Natural killer cell (primary cell): Measurements from ENCODE around the gene ST3GAL2. TPM values are rescaled to one million over a fixed set of nuclear protein-coding genes. Genes with fewer than 3 reads are reported as not detected.

Experiments used
- ATAC-seq, 3 donors: fragments of 150-1000 bp in 2 of 3; fragments of 200-7000 bp in 1 of 3; cut with Tn5 transposase; 1 replicate in 1 of 3; 2 replicates in 2 of 3; pipeline ENCODE4 v1.10.0; 2021; ENCODE audit warnings: mild to moderate bottlenecking in 2 of 3, moderate library complexity in 2 of 3
- DNase-seq, 2 donors: peaks; one replicate each; pipeline versions ENCODE4 v3.0.0 to v3.0.0-alpha.2; 2013 to 2021; ENCODE audit warnings: mixed read lengths in 1 of 2
- H3K27ac ChIP-seq: one replicate; pipeline ENCODE4 v1.5.1; 2013; ENCODE audit warnings: mild to moderate bottlenecking, low read length
- H3K27me3 ChIP-seq: one replicate; pipeline ENCODE4 v1.6.1; 2013; ENCODE audit warnings: low read length; ENCODE audit not compliant: control insufficient read depth, insufficient read depth
- H3K36me3 ChIP-seq: one replicate; pipeline ENCODE4 v1.6.1; 2013; ENCODE audit warnings: low read length; ENCODE audit not compliant: control insufficient read depth, insufficient read depth
- H3K4me1 ChIP-seq: one replicate; pipeline ENCODE4 v1.6.1; 2013; ENCODE audit warnings: low read length; ENCODE audit not compliant: control insufficient read depth, insufficient read depth
- H3K4me3 ChIP-seq: one replicate; pipeline ENCODE4 v1.5.1; 2013; ENCODE audit warnings: low read length
- H3K9me3 ChIP-seq: one replicate; pipeline ENCODE4 v1.6.1; 2013; ENCODE audit warnings: low read length; ENCODE audit not compliant: control insufficient read depth, insufficient read depth
- H3K27ac Mint-ChIP-seq, 2 donors: one replicate each; pipeline ENCODE4 v1.8.0; 2022; ENCODE audit warnings: mild to moderate bottlenecking in 2 of 2, mixed read lengths in 2 of 2, moderate library complexity in 1 of 2
- H3K27me3 Mint-ChIP-seq, 2 donors: one replicate each; pipeline ENCODE4 v1.8.0; 2022; ENCODE audit warnings: low read depth in 2 of 2, mixed read lengths in 2 of 2
- H3K36me3 Mint-ChIP-seq: one replicate; pipeline ENCODE4 v1.8.0; 2022; ENCODE audit warnings: mixed read lengths
- H3K4me1 Mint-ChIP-seq, 2 donors: one replicate each; pipeline ENCODE4 v1.8.0; 2022; ENCODE audit warnings: mixed read lengths in 2 of 2
- H3K4me3 Mint-ChIP-seq: one replicate; pipeline ENCODE4 v1.8.0; 2022; ENCODE audit warnings: mild to moderate bottlenecking, moderate library complexity, mixed read lengths
- H3K9me3 Mint-ChIP-seq, 2 donors: one replicate each; pipeline ENCODE4 v1.8.0; 2022; ENCODE audit warnings: mixed read lengths in 2 of 2
- CTCF ChIP-seq: fragments of 200-600 bp; IDR thresholded peaks from one replicate; pipeline ENCODE4 v1.8.0; 2022; ENCODE audit warnings: antibody characterized with exemption
- WGBS: methylation state at CpG from one replicate; pipeline ENCODE4 v1.1.7; 2013; ENCODE audit warnings: missing lambda C conversion rate; ENCODE audit not compliant: insufficient coverage; 5-methylcytosine and 5-hydroxymethylcytosine counted together
- intact Hi-C: fragments of 100-400 bp; cut with micrococcal nuclease; formaldehyde crosslinking; loops from one replicate; pipeline ENCODE4 v1.14.2; 2022
- total RNA-seq, 4 donors: library from RNA; stranded (reverse); fragments of 120-200 nt in 1 of 4; gene quantifications; one replicate each; pipeline versions ENCODE4 v1.2.3 to v1.2.4, GENCODE V29; 2013 to 2022

ST3GAL2 gene
- total RNA-seq, 3 donors from 2014 or later (not counting 1 experiment from before 2014, with no cell fraction given) = 25.9 to 39.1 (median 36.9) TPM

DNA sequence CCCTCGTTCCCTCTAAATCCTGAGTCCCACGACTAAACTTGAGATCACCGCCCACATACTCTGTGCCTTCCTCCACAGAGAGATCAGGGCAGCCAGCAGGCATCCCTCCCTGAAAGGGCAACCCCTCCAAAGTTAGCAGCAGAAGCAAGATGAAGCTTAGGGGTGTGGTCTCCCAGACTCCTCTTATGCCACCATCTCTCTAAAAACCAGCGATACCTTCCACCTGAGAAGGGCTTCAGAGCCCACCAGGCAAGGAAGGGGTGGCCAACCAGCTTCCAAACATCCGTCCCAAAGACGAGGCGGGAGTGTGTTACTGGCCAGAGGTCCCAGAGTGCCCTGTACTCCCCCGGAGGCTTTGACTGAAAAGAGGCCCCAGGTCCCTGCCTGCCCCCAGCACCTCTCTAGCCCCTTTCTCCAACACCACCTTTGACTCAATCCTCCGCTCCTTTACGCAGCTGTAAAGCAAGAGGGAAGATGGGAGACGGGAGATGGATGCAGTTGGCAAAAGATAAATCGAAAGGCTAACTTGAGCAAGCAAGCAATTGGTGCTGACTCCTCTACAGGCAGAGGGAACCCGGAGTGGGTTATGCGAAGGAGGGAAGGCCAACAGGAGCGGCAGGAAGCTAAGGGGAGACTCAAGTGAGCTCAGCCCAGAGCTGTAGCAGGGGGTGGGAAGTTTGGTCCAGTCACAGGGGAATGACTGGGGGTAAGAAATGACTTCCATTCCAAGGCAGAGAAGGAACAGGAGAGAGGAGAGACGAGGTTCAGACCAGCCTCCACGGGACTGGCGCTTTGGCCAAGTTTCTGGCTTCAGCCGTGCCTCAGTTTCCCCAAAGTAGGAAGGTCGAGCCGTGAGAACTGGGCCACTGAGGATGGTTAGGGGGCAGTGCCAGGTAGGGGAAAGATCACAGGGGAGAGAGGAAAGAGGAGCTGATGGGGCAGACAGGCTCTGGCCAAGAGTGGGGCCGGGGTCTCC, 1.0 kb downstream of the ST3GAL2 start:
- Histone ChIP-seq H3K36me3 (no peaks in the 10 kb centered on the region), H3K27me3 (no peaks in the 10 kb centered on the region), H3K9me3 (no peaks in the 10 kb centered on the region), H3K4me1 (peaks cover 38% of the 10 kb centered on the region), H3K4me3 (peak overlapping the region; percentile 66), H3K27ac (peak overlapping the region; percentile 28)
- DNase-seq = peak in 1 of 2 donors; percentile 40
- intact Hi-C loops = loop anchor here (5.0 kb wide), 1 partner anchor 36 kb away; no protein-coding TSS in a partner anchor
- no peak for TF ChIP-seq CTCF
- Mint-ChIP-seq H3K27ac (peak overlapping the region; percentile 74 to 89), H3K4me3 (peak overlapping the region; percentile 96), H3K36me3 (no peaks in the 10 kb centered on the region), H3K9me3 (no peaks in the 10 kb centered on the region), H3K4me1 (peaks cover 22 to 36% of the 10 kb centered on the region in 2 donors), H3K27me3 (no peaks in the 10 kb centered on the region)
- ATAC-seq = no peak
- 29% methylated on average over 22 of the region's 22 CpGs for WGBS

DNA sequence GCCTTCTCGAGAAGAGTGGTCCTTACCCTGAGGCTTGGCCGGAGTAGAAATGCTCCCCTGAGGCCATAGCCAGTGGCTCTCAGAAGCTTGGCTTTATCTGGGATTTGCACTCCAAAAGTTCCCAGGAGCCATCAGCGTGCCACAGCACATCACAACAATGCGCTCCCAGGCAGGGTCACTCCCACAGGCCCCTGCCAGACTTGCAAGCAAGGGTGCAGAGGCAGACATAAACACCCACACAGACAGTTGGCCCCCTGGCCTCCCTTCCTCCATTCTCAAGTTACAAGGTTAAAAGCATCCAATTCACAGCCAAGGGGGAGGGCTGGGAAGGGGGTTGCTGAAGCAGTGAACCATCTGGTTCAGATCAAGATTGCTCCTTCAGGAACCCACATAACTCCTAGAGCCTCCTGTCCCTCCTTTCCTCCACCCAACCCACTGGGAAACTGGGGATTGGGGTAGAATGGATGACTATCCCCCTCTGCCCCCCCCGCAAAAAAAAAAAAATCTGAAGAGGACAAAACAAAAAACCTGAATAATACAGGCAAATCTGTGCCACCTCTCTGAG, 1.8 kb downstream of the ST3GAL2 start:
- H3K9me3 Mint-ChIP-seq = no peaks in the 10 kb centered on the region
- Histone ChIP-seq H3K9me3 (no peaks in the 10 kb centered on the region), H3K27ac (no peak overlapping the region), H3K27me3 (no peaks in the 10 kb centered on the region), H3K36me3 (no peaks in the 10 kb centered on the region), H3K4me3 (no peak overlapping the region), H3K4me1 (peaks cover 45% of the 10 kb centered on the region)
- no peak for TF ChIP-seq CTCF
- no peaks in the 10 kb centered on the region for H3K36me3 Mint-ChIP-seq
- H3K4me1 Mint-ChIP-seq = peaks cover 28 to 42% of the 10 kb centered on the region in 2 donors
- intact Hi-C loops = loop anchor here (5.0 kb wide), 1 partner anchor 35 kb away; no protein-coding TSS in a partner anchor
- no peak for ATAC-seq
- DNase-seq = no peak
- no peaks in the 10 kb centered on the region for H3K27me3 Mint-ChIP-seq
- peak overlapping the region; percentile 96 for H3K4me3 Mint-ChIP-seq
- H3K27ac Mint-ChIP-seq = peak overlapping the region; percentile 74 to 89
- WGBS = 82% methylated on average over 5 of the region's 5 CpGs

- no peaks in the 10 kb centered on the region for H3K27me3 Mint-ChIP-seq
- intact Hi-C loops = loop anchor here (5.0 kb wide), 1 partner anchor 32 kb away; no protein-coding TSS in a partner anchor
- Histone ChIP-seq H3K36me3 (no peaks in the 10 kb centered on the region), H3K4me3 (no peak overlapping the region), H3K27ac (no peak overlapping the region), H3K27me3 (no peaks in the 10 kb centered on the region), H3K4me1 (peaks cover 67% of the 10 kb centered on the region), H3K9me3 (no peaks in the 10 kb centered on the region)
- DNase-seq = no peak
- H3K4me3 Mint-ChIP-seq = no peak overlapping the region
- peaks cover 44 to 60% of the 10 kb centered on the region in 2 donors for H3K4me1 Mint-ChIP-seq
- no peaks in the 10 kb centered on the region for H3K36me3 Mint-ChIP-seq
- no peak overlapping the region for H3K27ac Mint-ChIP-seq
- no peak for ATAC-seq
- WGBS = 93% methylated on average over 6 of the region's 6 CpGs
- TF ChIP-seq CTCF = no peak
- H3K9me3 Mint-ChIP-seq = no peaks in the 10 kb centered on the region
These were observed 4.2 kb downstream of the ST3GAL2 start for GRCh38 chr16:70434484-70435260.
